GM19035 (cell line): Measurements from ENCODE around the gene SLC29A4.
"Not testable (repeated sequence)": the region's sequence is repeated elsewhere in the genome, so short reads cannot be mapped to it uniquely, and the experiment has no call there.

Experiments used
- ATAC-seq: cut with Tn5 transposase; IDR thresholded peaks from one replicate; pipeline ENCODE4 v1.9.1; 2021; ENCODE audit not compliant: unreplicated experiment

Gene SLC29A4

GRCh38 chr7:5320802-5321396 lies 38.2 kb downstream of the SLC29A4 start:
- no peak for ATAC-seq

- ATAC-seq = no peak
Observed at GRCh38 chr7:5322621-5323410, 40.1 kb downstream of the SLC29A4 start.

DNA sequence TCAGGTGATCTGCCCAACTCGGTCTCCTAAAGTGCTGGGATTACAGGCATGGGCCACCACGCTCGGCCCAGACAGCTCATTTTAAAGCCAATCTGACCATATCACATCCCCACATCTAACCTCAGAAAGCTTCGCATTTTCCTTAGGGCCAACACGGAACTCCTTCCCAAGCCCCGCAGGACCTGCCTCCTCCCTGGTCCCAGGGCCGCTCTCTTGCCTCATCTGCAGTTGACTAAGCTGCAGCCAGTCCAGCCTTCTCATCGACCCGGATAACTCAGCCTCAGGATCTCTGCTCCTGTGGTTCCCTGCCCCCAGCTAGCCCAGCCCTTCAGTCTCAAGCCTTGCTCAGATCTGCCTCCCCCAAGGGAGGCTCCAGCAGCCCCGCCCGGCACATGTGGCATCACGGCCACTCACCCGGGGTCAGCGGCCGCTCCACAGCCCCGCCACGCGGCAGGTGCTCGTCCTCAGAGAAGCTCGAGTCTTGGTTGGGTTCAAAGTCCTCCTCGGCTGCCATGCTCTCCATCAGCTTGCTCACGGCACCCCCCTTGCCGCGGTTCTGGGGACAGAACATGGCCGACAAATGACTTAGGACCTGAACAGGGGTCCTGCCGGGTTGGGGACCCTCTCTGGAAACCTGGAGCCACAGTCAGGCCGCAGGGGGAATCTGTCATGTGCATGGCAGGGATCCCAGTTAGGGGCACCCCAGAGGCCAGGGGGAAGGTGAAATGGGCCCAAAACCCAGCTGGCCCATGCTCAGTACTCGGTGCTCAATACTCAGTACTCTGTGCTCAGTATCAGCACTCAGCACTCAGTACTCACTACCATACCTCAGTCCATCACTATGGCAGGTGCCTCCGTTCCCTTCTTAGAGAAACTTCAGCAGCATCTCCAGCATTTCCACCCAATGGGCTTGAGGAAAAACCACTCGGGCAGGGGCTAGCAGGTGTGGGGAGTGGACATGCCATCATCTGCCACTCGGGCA lies 41.3 kb downstream of the SLC29A4 start:
- not testable (repeated sequence) for ATAC-seq

DNA sequence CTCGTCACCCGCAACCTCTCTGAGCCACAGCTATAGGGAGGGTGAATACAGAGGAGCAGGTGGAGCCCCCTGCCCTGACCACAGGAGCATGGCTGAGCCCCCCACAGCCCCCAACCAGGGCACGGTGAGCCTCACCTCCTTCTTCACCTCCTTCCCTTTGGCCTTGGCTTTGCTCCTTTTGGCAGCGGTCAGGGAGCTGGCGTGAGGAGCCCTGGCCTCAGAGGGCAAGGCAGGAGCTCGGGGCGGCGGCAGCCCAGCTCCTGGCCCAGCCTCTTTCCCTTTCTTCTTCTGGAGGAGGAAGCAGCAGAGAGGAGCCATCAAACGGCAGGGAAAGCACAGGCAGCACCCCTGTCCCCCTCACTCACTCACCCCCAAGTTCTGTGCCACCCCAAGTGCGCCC lies 42.2 kb downstream of the SLC29A4 start:
- no peak for ATAC-seq

DNA sequence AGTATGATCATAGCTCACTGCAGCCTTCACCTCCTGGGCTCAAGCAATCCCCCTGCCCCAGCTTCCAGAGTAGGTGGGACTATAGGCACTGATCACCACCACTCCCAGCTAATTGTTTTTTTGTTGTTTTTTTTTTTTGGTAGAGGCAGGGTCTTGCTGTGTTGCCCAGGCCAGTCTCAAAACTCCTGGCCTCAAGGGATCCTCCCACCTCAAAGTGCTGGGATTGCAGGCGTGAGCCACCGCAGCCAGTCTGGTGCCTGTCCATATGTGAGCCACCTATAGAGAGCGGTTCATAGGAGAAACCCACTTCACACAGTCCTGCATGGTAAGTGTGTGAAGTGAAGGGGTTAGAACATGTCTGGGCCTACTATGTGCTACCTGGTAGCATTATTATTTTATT lies 47.5 kb downstream of the SLC29A4 start:
- ATAC-seq = no peak

DNA sequence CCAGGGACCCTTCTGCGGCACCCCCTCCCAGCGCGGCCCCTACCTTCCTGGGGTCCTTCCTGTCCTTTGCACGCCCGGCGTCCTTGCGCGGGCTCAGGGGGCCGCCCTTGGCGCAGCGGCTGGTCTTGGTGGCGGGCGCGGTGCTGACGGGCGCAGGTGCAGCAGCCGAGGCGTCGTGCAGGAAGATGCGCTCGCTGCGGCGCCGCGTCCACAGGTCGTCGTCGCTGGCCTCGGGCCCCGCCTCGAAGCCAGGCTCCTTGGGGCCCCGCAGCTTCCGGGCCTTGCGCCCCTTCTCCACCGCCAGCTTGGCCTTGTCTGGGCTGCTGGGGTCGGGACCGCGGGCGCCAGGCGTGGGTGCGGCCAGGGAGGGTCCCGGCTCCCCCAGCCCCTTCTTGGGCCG lies 49.8 kb downstream of the SLC29A4 start:
- ATAC-seq = no peak

DNA sequence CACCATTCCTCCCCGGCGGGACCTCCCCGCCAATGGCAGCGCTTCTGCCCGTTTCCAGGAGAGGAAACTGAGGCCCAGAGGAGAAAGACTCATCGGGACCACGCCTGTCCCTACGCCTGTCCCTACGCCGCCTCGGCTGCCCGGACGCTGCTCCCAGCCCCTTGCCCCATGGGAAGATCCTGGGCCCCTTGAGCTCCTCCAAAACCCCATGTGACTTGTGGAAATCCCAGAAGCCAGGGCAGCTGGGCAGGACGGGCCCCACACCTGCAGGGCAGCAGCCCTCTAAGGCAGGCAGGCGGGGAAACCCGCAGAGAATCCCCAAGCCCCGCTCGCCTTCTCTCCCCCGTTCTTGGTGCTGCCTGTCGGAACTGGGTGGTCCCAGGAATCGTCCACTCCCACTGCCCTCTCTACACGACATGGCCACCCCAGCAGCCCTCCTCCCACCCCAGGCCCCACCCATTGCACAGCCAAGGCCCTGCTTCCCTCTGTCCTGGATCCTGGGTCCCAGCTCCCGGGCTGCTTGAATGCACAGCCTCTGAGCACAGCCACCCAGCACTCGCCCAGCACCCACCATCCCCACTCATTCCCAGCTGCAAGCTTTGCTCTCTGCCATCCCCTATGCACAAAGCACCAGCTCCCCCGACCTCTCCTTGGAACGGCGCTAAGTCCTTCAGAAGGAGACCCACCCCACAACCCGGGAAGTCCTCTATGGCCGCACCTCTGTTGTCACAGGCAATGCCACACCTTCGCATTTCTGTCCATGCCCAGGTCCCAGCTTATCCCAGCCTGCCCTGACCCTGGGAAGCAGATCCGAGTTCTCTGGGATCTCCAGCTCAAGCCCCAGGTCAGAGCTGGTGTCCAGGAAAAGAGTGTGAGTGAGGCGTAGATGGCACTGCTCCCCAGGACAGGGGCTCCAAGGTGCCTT lies 50.6 kb downstream of the SLC29A4 start:
- ATAC-seq = no peak

GRCh38 chr7:5334671-5335070 lies 51.9 kb downstream of the SLC29A4 start:
- no peak for ATAC-seq

- no peak for ATAC-seq
Observed at GRCh38 chr7:5337047-5337446, 54.3 kb downstream of the SLC29A4 start.

- no peak for ATAC-seq
Observed at GRCh38 chr7:5339955-5340354, 57.2 kb downstream of the SLC29A4 start.

DNA sequence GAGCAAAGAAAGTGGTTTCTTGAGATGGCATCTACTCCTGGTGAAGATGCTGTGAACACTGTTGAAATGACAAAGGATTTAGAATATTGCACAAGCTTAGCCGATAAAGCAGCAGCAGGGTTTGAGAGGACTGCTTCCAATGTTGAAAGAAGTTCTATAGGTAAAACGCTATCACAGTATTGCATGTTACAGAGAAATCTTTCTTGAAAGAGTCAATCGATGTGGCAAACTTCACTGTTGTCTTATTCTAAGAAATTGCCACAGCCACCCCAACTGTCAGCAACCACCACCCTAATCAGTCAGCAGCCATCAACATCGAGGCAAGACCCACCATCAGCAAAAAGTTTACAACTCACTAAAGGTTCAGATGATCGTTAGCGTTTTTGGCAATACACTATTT lies 59.9 kb downstream of the SLC29A4 start:
- no peak for ATAC-seq

DNA sequence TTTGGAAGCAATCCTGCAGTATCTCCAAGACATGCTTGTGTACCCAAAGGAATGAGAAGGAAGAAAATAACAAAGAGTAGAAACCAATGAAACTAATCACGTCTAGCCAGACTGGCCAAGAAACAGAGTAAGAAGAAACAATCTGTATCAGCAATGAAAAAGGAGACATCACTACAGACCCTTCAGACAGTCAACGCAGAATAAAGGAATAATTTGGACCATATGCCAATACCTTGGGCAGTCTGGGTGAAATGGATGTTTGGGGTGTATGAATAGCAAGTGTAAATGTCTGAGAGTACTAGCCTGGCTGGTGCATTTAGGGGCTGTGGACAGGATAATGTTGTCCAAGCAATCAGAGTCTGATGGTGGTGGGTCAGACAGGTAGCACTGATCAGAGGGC lies 61.1 kb downstream of the SLC29A4 start:
- ATAC-seq = no peak

DNA sequence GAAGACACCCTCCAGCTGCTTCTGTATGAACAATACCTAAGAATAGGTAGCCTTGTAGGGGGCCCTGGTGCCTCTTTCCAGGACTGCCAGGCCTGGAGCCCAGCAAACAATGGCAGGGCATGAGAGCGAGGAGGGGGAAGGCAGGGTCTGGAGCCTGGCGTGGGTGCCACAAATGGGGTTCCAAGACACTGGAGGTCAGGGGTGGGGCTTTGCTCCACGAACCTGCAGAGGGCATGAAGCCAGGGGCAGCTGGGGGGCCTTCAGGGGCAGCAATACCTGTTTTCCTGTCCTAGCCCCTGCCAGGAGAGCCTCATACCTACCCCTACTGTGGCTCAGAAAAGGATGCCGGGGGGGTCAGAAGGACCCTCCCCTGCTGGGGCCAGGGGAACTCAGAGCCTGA lies 61.6 kb downstream of the SLC29A4 start:
- ATAC-seq = no peak

- ATAC-seq = no peak
Observed at GRCh38 chr7:5345171-5345570, 62.4 kb downstream of the SLC29A4 start.

- ATAC-seq = no peak
Observed at GRCh38 chr7:5345671-5346070, 62.9 kb downstream of the SLC29A4 start.

- ATAC-seq = no peak
Observed at GRCh38 chr7:5348134-5349004, 65.6 kb downstream of the SLC29A4 start.

- ATAC-seq = no peak
Observed at GRCh38 chr7:5349005-5349380, 66.2 kb downstream of the SLC29A4 start.

GRCh38 chr7:5349437-5350173 lies 66.9 kb downstream of the SLC29A4 start:
- no peak for ATAC-seq

- ATAC-seq = no peak
Observed at GRCh38 chr7:5350174-5350463, 67.4 kb downstream of the SLC29A4 start.
